ENCODE results near the gene CMTM8. TPM values are rescaled to one million over a fixed set of nuclear protein-coding genes. Genes with fewer than 3 reads are reported as not detected.
"Not testable (repeated sequence)": the region's sequence is repeated elsewhere in the genome, so short reads cannot be mapped to it uniquely, and the experiment has no call there.

The CMTM8 gene
- total RNA-seq, 1 experiment from 2014 or later: not detected

- Histone ChIP-seq H3K27me3 (replicated peaks) (no peaks in the 10 kb centered on the region), H3K27ac (no peak overlapping the region), H3K9me3 (replicated peaks) (0 out of 2 replicates have a peak, but pooled peaks cover 3% of the 10 kb centered on the region), H3K4me1 (replicated peaks) (no peaks in the 10 kb centered on the region), H3K36me3 (no peaks in the 10 kb centered on the region), H3K4me3 (no peak overlapping the region)
- no peak for DNase-seq (ENCODE audit: low read depth in 1 of 2, low spot score in 2 of 2)
Observed at GRCh38 chr3:32216172-32216783, 22.2 kb upstream of the CMTM8 start.

GRCh38 chr3:32217339-32217738, 21.1 kb upstream of the CMTM8 start:
- Histone ChIP-seq H3K4me1 (replicated peaks) (no peaks in the 10 kb centered on the region), H3K4me3 (no peak overlapping the region), H3K27me3 (replicated peaks) (no peaks in the 10 kb centered on the region), H3K36me3 (no peaks in the 10 kb centered on the region), H3K27ac (no peak overlapping the region), H3K9me3 (replicated peaks) (0 out of 2 replicates have a peak, but pooled peaks cover 3% of the 10 kb centered on the region)
- no peak for DNase-seq (ENCODE audit: low read depth in 1 of 2, low spot score in 2 of 2)

- Histone ChIP-seq H3K9me3 (replicated peaks) (0 out of 2 replicates have a peak, but pooled peaks cover 3% of the 10 kb centered on the region), H3K36me3 (no peaks in the 10 kb centered on the region), H3K4me3 (no peak overlapping the region), H3K4me1 (replicated peaks) (no peaks in the 10 kb centered on the region), H3K27ac (no peak overlapping the region), H3K27me3 (replicated peaks) (no peaks in the 10 kb centered on the region)
- DNase-seq (ENCODE audit: low read depth in 1 of 2, low spot score in 2 of 2): no peak
Observed at GRCh38 chr3:32219537-32219936, 18.9 kb upstream of the CMTM8 start.

GRCh38 chr3:32220006-32220405, 18.5 kb upstream of the CMTM8 start:
- DNase-seq (ENCODE audit: low read depth in 1 of 2, low spot score in 2 of 2): no peak
- no peaks in the 10 kb centered on the region for H3K4me1 ChIP-seq (replicated peaks)
- no peak overlapping the region for H3K27ac ChIP-seq
- H3K36me3 ChIP-seq: no peaks in the 10 kb centered on the region
- 0 out of 2 replicates have a peak, but pooled peaks cover 3% of the 10 kb centered on the region for H3K9me3 ChIP-seq (replicated peaks)
- H3K4me3 ChIP-seq: no peak overlapping the region
- H3K27me3 ChIP-seq (replicated peaks): no peaks in the 10 kb centered on the region

- 0 out of 2 replicates have a peak, but pooled peaks cover 3% of the 10 kb centered on the region for H3K9me3 ChIP-seq (replicated peaks)
- DNase-seq (ENCODE audit: low read depth in 1 of 2, low spot score in 2 of 2): no peak
- H3K4me1 ChIP-seq (replicated peaks): no peaks in the 10 kb centered on the region
- H3K4me3 ChIP-seq: no peak overlapping the region
- no peaks in the 10 kb centered on the region for H3K36me3 ChIP-seq
- no peak overlapping the region for H3K27ac ChIP-seq
- H3K27me3 ChIP-seq (replicated peaks): no peaks in the 10 kb centered on the region
Observed at GRCh38 chr3:32222950-32223349, 15.5 kb upstream of the CMTM8 start.

GRCh38 chr3:32224016-32224516, 14.4 kb upstream of the CMTM8 start:
- Histone ChIP-seq H3K4me1 (replicated peaks) (no peaks in the 10 kb centered on the region), H3K27ac (no peak overlapping the region), H3K36me3 (no peaks in the 10 kb centered on the region), H3K27me3 (replicated peaks) (no peaks in the 10 kb centered on the region), H3K4me3 (no peak overlapping the region), H3K9me3 (replicated peaks) (0 out of 2 replicates have a peak, but pooled peaks cover 3% of the 10 kb centered on the region)
- no peak for DNase-seq (ENCODE audit: low read depth in 1 of 2, low spot score in 2 of 2)

- no peak for DNase-seq (ENCODE audit: low read depth in 1 of 2, low spot score in 2 of 2)
- no peak overlapping the region for H3K27ac ChIP-seq
- no peak overlapping the region for H3K4me3 ChIP-seq
- no peaks in the 10 kb centered on the region for H3K27me3 ChIP-seq (replicated peaks)
- no peaks in the 10 kb centered on the region for H3K9me3 ChIP-seq (replicated peaks)
- H3K4me1 ChIP-seq (replicated peaks): no peaks in the 10 kb centered on the region
- no peaks in the 10 kb centered on the region for H3K36me3 ChIP-seq
Observed at GRCh38 chr3:32226875-32227500, 11.5 kb upstream of the CMTM8 start.

- H3K9me3 ChIP-seq (replicated peaks); H3K4me1 ChIP-seq (replicated peaks); H3K27me3 ChIP-seq (replicated peaks); DNase-seq (ENCODE audit: low read depth in 1 of 2, low spot score in 2 of 2); H3K36me3 ChIP-seq; H3K4me3 ChIP-seq; H3K27ac ChIP-seq: not testable (repeated sequence)
Observed at GRCh38 chr3:32228743-32229142, 9.7 kb upstream of the CMTM8 start.

- no peak for DNase-seq (ENCODE audit: low read depth in 1 of 2, low spot score in 2 of 2)
- Histone ChIP-seq H3K4me3 (no peak overlapping the region), H3K36me3 (no peaks in the 10 kb centered on the region), H3K9me3 (replicated peaks) (no peaks in the 10 kb centered on the region), H3K27me3 (replicated peaks) (no peaks in the 10 kb centered on the region), H3K27ac (no peak overlapping the region), H3K4me1 (replicated peaks) (no peaks in the 10 kb centered on the region)
Observed at GRCh38 chr3:32229565-32229964, 8.9 kb upstream of the CMTM8 start.

GRCh38 chr3:32236377-32236776, 2.1 kb upstream of the CMTM8 start:
- Histone ChIP-seq H3K36me3 (no peaks in the 10 kb centered on the region), H3K4me1 (replicated peaks) (peaks cover 8% of the 10 kb centered on the region), H3K4me3 (no peak overlapping the region), H3K27ac (no peak overlapping the region), H3K9me3 (replicated peaks) (no peaks in the 10 kb centered on the region), H3K27me3 (replicated peaks) (peaks cover 38% of the 10 kb centered on the region)
- DNase-seq (ENCODE audit: low read depth in 1 of 2, low spot score in 2 of 2): no peak

- H3K4me1 ChIP-seq (replicated peaks): peaks cover 8% of the 10 kb centered on the region
- H3K36me3 ChIP-seq: no peaks in the 10 kb centered on the region
- H3K27me3 ChIP-seq (replicated peaks): peaks cover 38% of the 10 kb centered on the region
- no peaks in the 10 kb centered on the region for H3K9me3 ChIP-seq (replicated peaks)
- H3K27ac ChIP-seq: no peak overlapping the region
- H3K4me3 ChIP-seq: no peak overlapping the region; the same call in 1 of the 2 replicates
- DNase-seq (ENCODE audit: low read depth in 1 of 2, low spot score in 2 of 2): no peak
Observed at GRCh38 chr3:32237670-32238452, 619 bp upstream of the CMTM8 start.

GRCh38 chr3:32239307-32240158, 1.1 kb downstream of the CMTM8 start:
- H3K4me3 ChIP-seq: peak overlapping the region; percentile 34
- no peak overlapping the region for H3K27ac ChIP-seq
- H3K4me1 ChIP-seq (replicated peaks): peaks cover 8% of the 10 kb centered on the region
- H3K36me3 ChIP-seq: no peaks in the 10 kb centered on the region
- peaks cover 38% of the 10 kb centered on the region for H3K27me3 ChIP-seq (replicated peaks)
- no peak for DNase-seq (ENCODE audit: low read depth in 1 of 2, low spot score in 2 of 2)
- no peaks in the 10 kb centered on the region for H3K9me3 ChIP-seq (replicated peaks)

GRCh38 chr3:32240159-32240545, 1.7 kb downstream of the CMTM8 start:
- Histone ChIP-seq H3K27ac (no peak overlapping the region), H3K4me3 (no peak overlapping the region), H3K27me3 (replicated peaks) (peaks cover 41% of the 10 kb centered on the region), H3K4me1 (replicated peaks) (peaks cover 8% of the 10 kb centered on the region), H3K36me3 (no peaks in the 10 kb centered on the region), H3K9me3 (replicated peaks) (no peaks in the 10 kb centered on the region)
- DNase-seq (ENCODE audit: low read depth in 1 of 2, low spot score in 2 of 2): no peak

Data from SJSA1 (cell line).